H1 (cell line): Measurements from ENCODE around the gene ALKAL2. TPM values are rescaled to one million over a fixed set of nuclear protein-coding genes. Genes with fewer than 3 reads are reported as not detected.

Experiments used
- CTCF ChIA-PET: fragments of 300-600 bp; sonication (Branson Sonifier 250); formaldehyde crosslinking; loops from one replicate; lab custom pipeline; 2021; ENCODE audit not compliant: partially characterized antibody; lab: Charles Lee
- POLR2A ChIA-PET: fragments of 300-600 bp; sonication (Branson Sonifier 250); formaldehyde crosslinking; loops from one replicate; lab custom pipeline; 2021; ENCODE audit warnings: inconsistent platforms; ENCODE audit not compliant: partially characterized antibody; lab: Charles Lee
- DNase-seq, 2 experiments: peaks; one replicate each; pipeline versions ENCODE4 v3.0.0 to v3.0.0-alpha.2; 2010 to 2022; ENCODE audit warnings: low spot score in 2 of 2, low read depth in 1 of 2, mixed read lengths in 1 of 2
- FAIRE-seq: peaks from 2 replicates; lab custom pipeline; 2011; peaks lifted over from hg19 to GRCh38; lab: Jason Lieb, UNC
- H2AFZ ChIP-seq: 2 replicates; pipeline ENCODE4 v1.8.1; 2012; ENCODE audit warnings: low read length, inconsistent platforms
- H2AK5ac ChIP-seq: 2 replicates; pipeline ENCODE4 v1.6.1; 2013; ENCODE audit warnings: low read depth, low read length
- H2BK120ac ChIP-seq: replicated peaks from 2 replicates; pipeline ENCODE3; 2013; ENCODE audit warnings: low read depth, low read length, inconsistent platforms
- H2BK12ac ChIP-seq: 2 replicates; pipeline ENCODE4 v1.6.1; 2013; ENCODE audit warnings: low read depth, low read length
- H2BK15ac ChIP-seq: 2 replicates; pipeline ENCODE4 v1.6.1; 2013; ENCODE audit warnings: low read length
- H2BK20ac ChIP-seq: 2 replicates; pipeline ENCODE4 v1.6.1; 2013; ENCODE audit warnings: low read length
- H2BK5ac ChIP-seq: 2 replicates; pipeline ENCODE4 v1.6.1; 2013; ENCODE audit warnings: low read depth, low read length
- H3K14ac ChIP-seq: 2 replicates; pipeline ENCODE4 v1.6.1; 2013; ENCODE audit warnings: inconsistent platforms; ENCODE audit not compliant: insufficient read length
- H3K18ac ChIP-seq: 2 replicates; pipeline ENCODE4 v1.6.1; 2013; ENCODE audit warnings: low read length; ENCODE audit errors: extremely low read depth
- H3K23ac ChIP-seq: 2 replicates; pipeline ENCODE4 v1.6.1; 2013; ENCODE audit warnings: inconsistent platforms; ENCODE audit not compliant: insufficient read length
- H3K23me2 ChIP-seq: 2 replicates; pipeline ENCODE4 v1.6.1; 2013; ENCODE audit warnings: low read depth, low read length
- H3K27ac ChIP-seq: 2 replicates; pipeline ENCODE4 v1.6.1; 2011; ENCODE audit warnings: low read depth, low read length, inconsistent platforms
- H3K27me3 ChIP-seq, 4 experiments: replicated peaks in 1 of 4; 1 replicate in 1 of 4; 2 replicates in 3 of 4; pipeline versions ENCODE4 v1.6.1 to v1.8.1; 2011 to 2013; ENCODE audit warnings: low read length in 3 of 4, mild to moderate bottlenecking in 3 of 4, inconsistent platforms in 2 of 4, mixed read lengths in 2 of 4, moderate library complexity in 1 of 4; ENCODE audit not compliant: control insufficient read depth in 3 of 4, insufficient read depth in 3 of 4; ENCODE audit errors: extremely low read depth in 1 of 4
- H3K36me3 ChIP-seq, 4 experiments: 2 replicates each; pipeline versions ENCODE4 v1.6.1 to v1.8.1; 2011 to 2013; ENCODE audit warnings: mild to moderate bottlenecking in 4 of 4, low read length in 3 of 4, moderate library complexity in 2 of 4, control low read depth in 1 of 4, inconsistent platforms in 1 of 4; ENCODE audit not compliant: insufficient read depth in 4 of 4, control insufficient read depth in 2 of 4
- H3K4ac ChIP-seq: replicated peaks from 2 replicates; pipeline ENCODE3; 2013; ENCODE audit warnings: low read length, low read depth, mixed read lengths, inconsistent platforms; ENCODE audit not compliant: insufficient read length
- H3K4me1 ChIP-seq, 4 experiments: replicated peaks in 1 of 4; 1 replicate in 1 of 4; 2 replicates in 3 of 4; pipeline versions ENCODE4 v1.6.1 to v1.8.1; 2011 to 2013; ENCODE audit warnings: low read length in 3 of 4, inconsistent platforms in 2 of 4, mixed read lengths in 1 of 4; ENCODE audit not compliant: insufficient read depth in 4 of 4, control insufficient read depth in 3 of 4
- H3K4me2 ChIP-seq, 2 experiments: 2 replicates each; pipeline versions ENCODE4 v1.6.1 to v1.8.1; 2011 to 2013; ENCODE audit warnings: low read depth in 2 of 2, low read length in 2 of 2, control low read depth in 1 of 2, inconsistent platforms in 1 of 2, mild to moderate bottlenecking in 1 of 2; ENCODE audit not compliant: insufficient read depth in 1 of 2
- H3K4me3 ChIP-seq, 4 experiments: fragments of 200-600, 300-600 bp in 1 of 4; sonication (generic), shearing (Covaris generic), sonication (Bioruptor Twin) in 1 of 4; 2 replicates each; pipeline versions ENCODE4 v1.5.1 to v1.8.1; 2011 to 2016; ENCODE audit warnings: low read length in 4 of 4, low read depth in 3 of 4, control low read depth in 2 of 4, inconsistent platforms in 2 of 4, mild to moderate bottlenecking in 2 of 4, mixed read lengths in 1 of 4, moderate library complexity in 1 of 4; ENCODE audit not compliant: insufficient read depth in 2 of 4; ENCODE audit errors: extremely low read depth in 1 of 4
- H3K56ac ChIP-seq: replicated peaks from 2 replicates; pipeline ENCODE3; 2013; ENCODE audit warnings: low read depth, mild to moderate bottlenecking, mixed read lengths, low read length, inconsistent platforms; ENCODE audit not compliant: insufficient read length
- H3K79me1 ChIP-seq: 2 replicates; pipeline ENCODE4 v1.6.1; 2013; ENCODE audit warnings: low read depth, low read length, control low read depth
- H3K79me2 ChIP-seq, 2 experiments: 2 replicates each; pipeline versions ENCODE4 v1.6.1 to v1.8.1; 2012 to 2013; ENCODE audit warnings: low read length in 2 of 2, mild to moderate bottlenecking in 2 of 2, inconsistent platforms in 1 of 2; ENCODE audit not compliant: insufficient read depth in 2 of 2, control insufficient read depth in 1 of 2
- H3K9ac ChIP-seq, 4 experiments: replicated peaks in 1 of 4; 1 replicate in 1 of 4; 2 replicates in 3 of 4; pipeline versions ENCODE4 v1.6.1 to v1.8.1; 2011 to 2013; ENCODE audit warnings: low read depth in 3 of 4, low read length in 3 of 4, control low read depth in 2 of 4, mild to moderate bottlenecking in 2 of 4, moderate library complexity in 2 of 4, inconsistent platforms in 1 of 4; ENCODE audit errors: extremely low read depth in 1 of 4
- H3K9me3 ChIP-seq, 2 experiments: 2 replicates each; pipeline versions ENCODE4 v1.6.1 to v1.8.1; 2012 to 2013; ENCODE audit warnings: mild to moderate bottlenecking in 2 of 2, moderate library complexity in 2 of 2, control low read depth in 1 of 2, inconsistent platforms in 1 of 2, low read depth in 1 of 2, low read length in 1 of 2, mixed read lengths in 1 of 2; ENCODE audit not compliant: insufficient read depth in 2 of 2
- H4K20me1 ChIP-seq, 2 experiments: replicated peaks in 1 of 2; 2 replicates each; pipeline versions ENCODE3 to v1.8.1; 2011 to 2013; ENCODE audit warnings: inconsistent platforms in 2 of 2, low read length in 2 of 2, mild to moderate bottlenecking in 1 of 2; ENCODE audit not compliant: insufficient read depth in 2 of 2, control insufficient read depth in 1 of 2
- H4K5ac ChIP-seq: 2 replicates; pipeline ENCODE4 v1.6.1; 2013; ENCODE audit warnings: low read length, low read depth, mixed read lengths, inconsistent platforms; ENCODE audit not compliant: insufficient read length
- H4K8ac ChIP-seq: 2 replicates; pipeline ENCODE4 v1.8.0; 2013; ENCODE audit warnings: mild to moderate bottlenecking, moderate library complexity, low read length, inconsistent platforms; ENCODE audit not compliant: insufficient read depth; ENCODE audit errors: extremely low read depth
- H4K91ac ChIP-seq: replicated peaks from 2 replicates; pipeline ENCODE3; 2013; ENCODE audit warnings: low read length, mixed read lengths, inconsistent platforms; ENCODE audit not compliant: insufficient read length
- CBX5 ChIP-seq: fragments of 300-800, 300-1000 bp; sonication (generic); IDR thresholded peaks from 2 replicates; pipeline ENCODE4 v1.7.1; 2016; ENCODE audit warnings: antibody characterized with exemption, low read length, low read depth
- CHD1 ChIP-seq: IDR thresholded peaks from 2 replicates; pipeline ENCODE4 v1.6.1; 2012; ENCODE audit warnings: low read depth, low read length, improper control_type of control experiment
- CHD2 ChIP-seq: IDR thresholded peaks from 2 replicates; pipeline ENCODE4 v1.6.1; 2012; ENCODE audit warnings: low read length, improper control_type of control experiment
- CREB1 ChIP-seq: IDR thresholded peaks from 2 replicates; pipeline ENCODE4 v1.6.1; 2012; ENCODE audit warnings: inconsistent platforms
- CTBP2 ChIP-seq: IDR thresholded peaks from 2 replicates; pipeline ENCODE4 v1.7.0; 2011; ENCODE audit warnings: borderline replicate concordance, mild to moderate bottlenecking, moderate library complexity, mixed read lengths, low read length; ENCODE audit not compliant: insufficient read depth, insufficient read length
- CTCF ChIP-seq, 3 experiments: IDR thresholded peaks; 1 replicate in 2 of 3; 2 replicates in 1 of 3; pipeline versions ENCODE4 v1.5.1 to v1.6.1; 2011; ENCODE audit warnings: low read length in 3 of 3, mild to moderate bottlenecking in 3 of 3, inconsistent platforms in 2 of 3, low read depth in 1 of 3, moderate library complexity in 1 of 3; ENCODE audit not compliant: insufficient read depth in 1 of 3; ENCODE audit errors: control extremely low read depth in 1 of 3
- HDAC6 ChIP-seq: IDR thresholded peaks from one replicate; pipeline ENCODE4 v1.7.1; 2012; ENCODE audit warnings: low read depth, mild to moderate bottlenecking, inconsistent platforms, low read length, moderate library complexity
- KDM1A ChIP-seq: fragments of 200-600, 300-600 bp; sonication (generic); IDR thresholded peaks from 2 replicates; pipeline ENCODE4 v1.7.1; 2016; ENCODE audit warnings: mild to moderate bottlenecking, low read length, borderline replicate concordance
- KDM4A ChIP-seq: IDR thresholded peaks from one replicate; pipeline ENCODE4 v1.7.1; 2012; ENCODE audit warnings: low read depth, mild to moderate bottlenecking, moderate library complexity, low read length, inconsistent platforms; ENCODE audit not compliant: severe bottlenecking
- SP2 ChIP-seq: IDR thresholded peaks from 2 replicates; pipeline ENCODE4 v1.6.1; 2012; ENCODE audit warnings: mild to moderate bottlenecking, low read length, inconsistent platforms
- TAF1 ChIP-seq: IDR thresholded peaks from 2 replicates; pipeline ENCODE4 v1.6.1; 2011; ENCODE audit warnings: mild to moderate bottlenecking, low read depth, low read length
- WGBS, 2 experiments: shearing (Covaris generic) in 1 of 2; methylation state at CpG; one replicate each; pipeline versions ENCODE4 v1.1.6 to v1.1.7; 2013 to 2015; ENCODE audit warnings: low lambda C conversion rate in 2 of 2, mixed read lengths in 2 of 2, inconsistent platforms in 1 of 2, low coverage in 1 of 2, missing lambda C conversion rate in 1 of 2; ENCODE audit not compliant: insufficient replicate concordance in 2 of 2, insufficient coverage in 1 of 2, insufficient read length in 1 of 2; ENCODE audit errors: extremely low coverage in 1 of 2, missing lambda C conversion rate in 1 of 2; 5-methylcytosine and 5-hydroxymethylcytosine counted together
- polyA plus RNA-seq, 7 experiments: library from polyadenylated mRNA; depleted of rRNA in 3 of 7; stranded (reverse) in 5 of 7; unstranded in 2 of 7; fragments of >200 nt in 5 of 7; fragments of 200-250 nt in 2 of 7; gene quantifications; 1 replicate in 5 of 7; 2 replicates in 1 of 7; 4 replicates in 1 of 7; pipeline versions ENCODE4 v1.2.1 to v1.2.3, GENCODE V29; 2011 to 2013; ENCODE audit warnings: missing spikeins in 2 of 7, mixed read lengths in 2 of 7
- total RNA-seq: library from RNA; stranded (reverse); fragmentation: NEBNext Ultra II Directional; extraction: Animal tissue kit (Norgen Biotek cat#: 25700); gene quantifications from 2 replicates; pipeline ENCODE4 v1.2.1, GENCODE V29; 2021

The ALKAL2 gene
- total and polyA plus RNA-seq, 2 of the 8 experiments (the other 6 are each of a cell fraction or from before 2014, with no cell fraction given) = 4.6 to 11.5 TPM

- no peak overlapping the region for H3K18ac ChIP-seq
- H3K4me2 ChIP-seq = no peak overlapping the region
- no peak overlapping the region for H3K4me3 ChIP-seq
- no peaks in the 10 kb centered on the region for H3K4me1 ChIP-seq
- H3K27ac ChIP-seq = no peak overlapping the region
- H2BK15ac ChIP-seq = no peak overlapping the region
- H3K9me3 ChIP-seq = no peaks in the 10 kb centered on the region
- H3K4ac ChIP-seq = no peak overlapping the region
- H3K23ac ChIP-seq = no peak overlapping the region
- H2BK20ac ChIP-seq = no peak overlapping the region
- no peak overlapping the region for H2BK120ac ChIP-seq
- WGBS, 2 experiments = 83% methylated on average over 5 of the region's 6 CpGs; no CpG with 5 or more reads in 1 of the 2 experiments
- no peak overlapping the region for H2BK5ac ChIP-seq
- no peaks in the 10 kb centered on the region for H3K79me2 ChIP-seq
- ChIA-PET CTCF (interaction anchor here (0.7 to 6.6 kb wide), 27 partner anchors 8 to 391 kb away, joined by 3 to 38 read pairs (median 3); no protein-coding TSS in a partner anchor), POLR2A (interaction anchor here (0.7 to 1.7 kb wide), 4 partner anchors 8 to 33 kb away, joined by 3 to 7 read pairs (median 3); partner anchors contain the start of genes ACP1 and SH3YL1)
- no peak overlapping the region for H2BK12ac ChIP-seq
- no peak overlapping the region for H4K5ac ChIP-seq
- no peak overlapping the region for H3K9ac ChIP-seq
- no peaks in the 10 kb centered on the region for H3K79me1 ChIP-seq
- H4K20me1 ChIP-seq = peaks cover 0 to 2% of the 10 kb centered on the region in 2 experiments
- no peak overlapping the region for H2AK5ac ChIP-seq
- H2AFZ ChIP-seq = no peak overlapping the region
- DNase-seq (no peak), FAIRE-seq (peak; percentile 50)
- no peak overlapping the region for H4K91ac ChIP-seq
- H3K36me3 ChIP-seq = peaks cover 0 to 19% (median 8%) of the 10 kb centered on the region in 4 experiments; a peak in 4 of 8 replicates
- no peak overlapping the region for H4K8ac ChIP-seq
- H3K56ac ChIP-seq = no peak overlapping the region
- H3K23me2 ChIP-seq = no peaks in the 10 kb centered on the region; the same call in 1 of the 2 replicates
- H3K27me3 ChIP-seq = no peaks in the 10 kb centered on the region
- no peak overlapping the region for H3K14ac ChIP-seq
- TF ChIP-seq HDAC6 (no peak), SP2 (no peak), TAF1 (no peak), KDM1A (no peak), CHD1 (no peak), KDM4A (no peak), CREB1 (no peak), CHD2 (no peak), CTBP2 (no peak), CBX5 (no peak), CTCF (IDR thresholded peaks at IDR 0.05; ENCODE audit: control extremely low read depth in 1 of 3, insufficient read depth in 1 of 3, low read depth in 1 of 3, low read length in 3 of 3) (peak; percentile 22 to 54 (median 37))
Observed at GRCh38 chr2:246489-247144, 41.3 kb downstream of the ALKAL2 start.
